Thyroid gland (tissue), 4 donors: ENCODE measurements around the gene OTOGL. TPM values are rescaled to one million over a fixed set of nuclear protein-coding genes. Genes with fewer than 3 reads are reported as not detected.
"Not testable (repeated sequence)": the region's sequence is repeated elsewhere in the genome, so short reads cannot be mapped to it uniquely, and the experiment has no call there.

ENCODE experiments used
- DNase-seq, 2 donors: peaks; one replicate each; pipeline ENCODE4 v3.0.0-alpha.2; 2019
- H3K27ac ChIP-seq, 3 donors: fragments of 200-600 bp; sonication (generic); 1 replicate in 2 of 3; 2 replicates in 1 of 3; pipeline ENCODE4 v1.5.1; 2016 to 2019; ENCODE audit warnings: mild to moderate bottlenecking in 1 of 3, moderate library complexity in 1 of 3
- H3K27me3 ChIP-seq: fragments of 200-600 bp; sonication (generic); one replicate; pipeline ENCODE4 v1.5.1; 2019
- H3K36me3 ChIP-seq, 2 donors: fragments of 200-600 bp; sonication (generic); one replicate each; pipeline ENCODE4 v1.5.1; 2016 to 2019
- H3K4me1 ChIP-seq, 2 donors: fragments of 200-600 bp; sonication (generic); one replicate each; pipeline ENCODE4 v1.5.1; 2017 to 2019
- H3K4me3 ChIP-seq, 3 donors: fragments of 200-600 bp; sonication (generic); replicated peaks in 1 of 3; 1 replicate in 2 of 3; 2 replicates in 1 of 3; pipeline ENCODE4 v1.5.1; 2016; ENCODE audit warnings: mild to moderate bottlenecking in 1 of 3
- H3K9me3 ChIP-seq: fragments of 200-600 bp; sonication (generic); one replicate; pipeline ENCODE4 v1.5.1; 2017
- CTCF ChIP-seq, 6 experiments: fragments of 200-600 bp in 3 of 6; fragments of 450-650 bp in 3 of 6; sonication (generic) in 3 of 6; IDR thresholded peaks; one replicate each; pipeline ENCODE4 v1.5.1; 2016 to 2019; ENCODE audit warnings: antibody characterized with exemption in 6 of 6, mild to moderate bottlenecking in 2 of 6, inconsistent platforms in 1 of 6, moderate library complexity in 1 of 6
- POLR2A ChIP-seq, 2 donors: fragments of 450-650 bp; IDR thresholded peaks; one replicate each; pipeline ENCODE4 v1.6.1; 2017; ENCODE audit warnings: antibody characterized with exemption in 2 of 2, mild to moderate bottlenecking in 2 of 2, moderate library complexity in 1 of 2
- WGBS, 2 donors: methylation state at CpG; one replicate each; pipeline ENCODE4 v1.1.5; 2017; 5-methylcytosine and 5-hydroxymethylcytosine counted together
- intact Hi-C: fragments of 100-400 bp; cut with DNase I; formaldehyde crosslinking; loops from one replicate; pipeline ENCODE4 v1.15.1; 2023
- total RNA-seq, 4 donors: library from RNA; depleted of rRNA; stranded (reverse); fragments of >200 nt; gene quantifications; one replicate each; pipeline ENCODE4 v1.2.3, GENCODE V29; 2016

Gene OTOGL
- total RNA-seq, 4 donors from 2014 or later = 0.11 to 0.13 TPM; not detected in 2

GRCh38 chr12:80212938-80213645, 113.8 kb downstream of the OTOGL start:
- intact Hi-C loops = no loop called here
- Histone ChIP-seq H3K36me3 (no peaks in the 10 kb centered on the region), H3K4me1 (no peaks in the 10 kb centered on the region), H3K9me3 (no peaks in the 10 kb centered on the region), H3K27me3 (no peaks in the 10 kb centered on the region), H3K4me3 (no peak overlapping the region), H3K27ac (no peak overlapping the region)
- DNase-seq = no peak
- TF ChIP-seq CTCF (IDR thresholded peaks at IDR 0.05) = no peak
- no peak for TF ChIP-seq POLR2A (IDR thresholded peaks at IDR 0.05)
- 89 to 92% methylated on average over 4 of the region's 4 CpGs for WGBS, 2 donors

GRCh38 chr12:80213871-80214270, 114.5 kb downstream of the OTOGL start:
- TF ChIP-seq POLR2A (IDR thresholded peaks at IDR 0.05) = no peak
- TF ChIP-seq CTCF (IDR thresholded peaks at IDR 0.05) = no peak
- Histone ChIP-seq H3K27me3 (no peaks in the 10 kb centered on the region), H3K36me3 (no peaks in the 10 kb centered on the region), H3K27ac (no peak overlapping the region), H3K4me3 (no peak overlapping the region), H3K9me3 (no peaks in the 10 kb centered on the region), H3K4me1 (no peaks in the 10 kb centered on the region)
- intact Hi-C loops = no loop called here
- no peak for DNase-seq
- 68 to 72% methylated on average over 3 of the region's 3 CpGs for WGBS, 2 donors

GRCh38 chr12:80217011-80217535, 117.7 kb downstream of the OTOGL start:
- Histone ChIP-seq H3K4me1 (no peaks in the 10 kb centered on the region), H3K27ac (no peak overlapping the region), H3K27me3 (no peaks in the 10 kb centered on the region), H3K36me3 (no peaks in the 10 kb centered on the region), H3K9me3 (no peaks in the 10 kb centered on the region), H3K4me3 (no peak overlapping the region)
- no peak for TF ChIP-seq CTCF (IDR thresholded peaks at IDR 0.05)
- TF ChIP-seq POLR2A (IDR thresholded peaks at IDR 0.05) = no peak
- intact Hi-C loops = no loop called here
- no peak for DNase-seq
- WGBS, 2 donors = 59 to 60% methylated on average over 5 of the region's 5 CpGs

GRCh38 chr12:80218925-80219324, 119.6 kb downstream of the OTOGL start:
- 83 to 87% methylated on average over 5 of the region's 5 CpGs for WGBS, 2 donors
- H3K27ac ChIP-seq, H3K36me3 ChIP-seq, H3K4me3 ChIP-seq, H3K9me3 ChIP-seq, H3K27me3 ChIP-seq, H3K4me1 ChIP-seq, intact Hi-C loops, DNase-seq: not testable (repeated sequence)

GRCh38 chr12:80219345-80219744, 120.0 kb downstream of the OTOGL start:
- 35 to 56% methylated on average over 2 of the region's 2 CpGs for WGBS, 2 donors
- no peak for DNase-seq
- Histone ChIP-seq H3K27me3 (no peaks in the 10 kb centered on the region), H3K27ac (no peak overlapping the region), H3K4me1 (no peaks in the 10 kb centered on the region), H3K9me3 (no peaks in the 10 kb centered on the region), H3K4me3 (no peak overlapping the region), H3K36me3 (no peaks in the 10 kb centered on the region)
- TF ChIP-seq POLR2A (IDR thresholded peaks at IDR 0.05) (no peak), CTCF (IDR thresholded peaks at IDR 0.05) (no peak)
- intact Hi-C loops = no loop called here
